GM18498 (cell line): ENCODE results near the gene B3GNT9.
"Not testable (repeated sequence)": the region's sequence is repeated elsewhere in the genome, so short reads cannot be mapped to it uniquely, and the experiment has no call there.

Source experiments
- ATAC-seq: cut with Tn5 transposase; IDR thresholded peaks from one replicate; pipeline ENCODE4 v1.9.1; 2021; ENCODE audit warnings: mild to moderate bottlenecking, moderate library complexity; ENCODE audit not compliant: unreplicated experiment

The B3GNT9 gene

GRCh38 chr16:67154578-67155294 lies 3.9 kb upstream of the B3GNT9 start:
- ATAC-seq: no peak

- no peak for ATAC-seq
These were observed 766 bp upstream of the B3GNT9 start for GRCh38 chr16:67151431-67152097.

GRCh38 chr16:67150047-67150832 lies 558 bp downstream of the B3GNT9 start:
- peak; percentile 33 for ATAC-seq

- no peak for ATAC-seq
These were observed 1.3 kb downstream of the B3GNT9 start for GRCh38 chr16:67149276-67150046.

- ATAC-seq: no peak
These were observed 2.0 kb downstream of the B3GNT9 start for GRCh38 chr16:67148656-67149275.

DNA sequence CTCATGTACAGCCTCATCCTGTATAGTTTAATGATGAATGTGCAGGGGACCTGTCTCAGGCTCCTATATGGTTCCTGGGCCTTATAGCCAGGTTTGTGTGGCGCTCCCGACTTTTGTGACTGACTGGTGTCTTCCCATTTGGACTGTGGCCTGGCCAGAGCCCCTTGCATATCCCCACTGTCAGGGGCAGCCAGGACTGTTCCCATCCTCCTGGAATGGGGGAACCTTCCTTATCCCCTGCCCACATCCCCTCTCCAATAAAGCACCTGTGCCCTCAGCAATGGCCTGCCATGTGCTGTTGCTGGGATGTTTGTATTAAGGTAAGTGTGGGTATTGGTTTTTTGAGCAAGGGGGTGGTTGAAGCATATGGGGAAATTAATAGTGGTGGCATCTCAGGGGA lies 2.6 kb downstream of the B3GNT9 start:
- ATAC-seq: no peak

GRCh38 chr16:67147437-67148140 lies 3.2 kb downstream of the B3GNT9 start:
- no peak for ATAC-seq

DNA sequence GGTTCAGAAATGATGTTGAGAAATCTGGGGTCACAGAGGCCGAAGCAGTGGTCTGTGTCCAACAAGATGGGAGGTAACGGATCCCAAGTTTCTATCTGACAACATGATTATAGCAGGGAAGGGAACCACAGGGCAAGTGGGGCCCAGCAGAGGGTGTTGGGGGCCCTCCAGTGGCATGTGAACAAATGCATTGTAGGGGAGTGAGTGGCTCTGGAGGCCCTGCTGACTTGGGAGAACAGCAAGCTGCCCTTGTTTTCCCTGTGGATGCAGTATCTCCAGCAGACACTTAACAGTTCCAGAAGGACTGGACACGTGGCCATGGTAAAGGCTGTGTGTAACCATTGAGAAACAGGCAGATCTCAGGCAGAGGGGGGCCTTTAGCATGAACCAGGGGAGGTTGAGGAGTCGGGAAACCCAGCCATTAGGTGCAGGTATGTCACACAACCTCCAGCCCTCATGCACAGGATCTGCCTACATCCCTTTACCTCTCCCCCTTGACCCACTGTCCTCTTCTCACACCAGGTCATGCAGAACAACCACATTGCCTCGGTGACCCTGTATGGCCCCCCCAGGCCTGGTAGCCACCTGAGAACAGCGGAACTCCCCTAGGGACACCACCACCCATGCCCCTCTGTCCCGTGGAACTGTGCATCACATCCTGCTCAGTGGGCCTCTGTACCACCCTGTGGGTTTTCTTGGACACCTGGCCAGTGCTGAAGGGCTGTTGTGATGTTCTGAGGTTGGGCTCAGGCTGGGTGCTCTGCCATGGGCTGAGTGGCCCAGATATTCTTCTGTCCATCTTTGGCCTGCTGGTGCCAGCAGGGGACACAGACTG lies 4.1 kb downstream of the B3GNT9 start:
- ATAC-seq: no peak

- ATAC-seq: no peak
These were observed 5.1 kb downstream of the B3GNT9 start for GRCh38 chr16:67145746-67146145.

- no peak for ATAC-seq
These were observed 5.9 kb downstream of the B3GNT9 start for GRCh38 chr16:67144943-67145342.

- ATAC-seq: no peak
These were observed 8.5 kb downstream of the B3GNT9 start for GRCh38 chr16:67142342-67142741.

GRCh38 chr16:67141391-67141790 lies 9.4 kb downstream of the B3GNT9 start:
- no peak for ATAC-seq

- ATAC-seq: no peak
These were observed 13.2 kb downstream of the B3GNT9 start for GRCh38 chr16:67137605-67138004.

GRCh38 chr16:67129422-67129821 lies 21.4 kb downstream of the B3GNT9 start:
- no peak for ATAC-seq

GRCh38 chr16:67128887-67129286 lies 21.9 kb downstream of the B3GNT9 start:
- ATAC-seq: no peak

- no peak for ATAC-seq
These were observed 22.4 kb downstream of the B3GNT9 start for GRCh38 chr16:67128417-67128816.

DNA sequence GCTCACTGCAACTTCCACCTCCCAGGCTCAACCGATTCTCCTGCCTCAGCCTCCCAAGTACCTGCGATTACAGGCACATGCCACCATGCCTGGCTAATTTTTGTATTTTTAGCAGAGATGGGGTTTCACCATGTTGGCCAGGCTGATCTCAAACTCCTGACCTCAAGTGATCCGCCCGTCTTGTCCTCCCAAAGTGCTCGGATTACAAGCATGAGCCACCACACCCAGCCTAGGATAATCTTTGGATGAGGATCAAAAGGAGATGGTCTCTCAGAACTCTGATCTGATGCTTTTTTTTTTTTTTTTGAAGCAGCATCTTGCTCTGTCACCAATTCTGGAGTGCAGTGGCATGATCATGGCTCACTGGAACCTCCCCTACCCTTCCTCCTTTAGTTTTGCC lies 28.0 kb downstream of the B3GNT9 start:
- not testable (repeated sequence) for ATAC-seq

DNA sequence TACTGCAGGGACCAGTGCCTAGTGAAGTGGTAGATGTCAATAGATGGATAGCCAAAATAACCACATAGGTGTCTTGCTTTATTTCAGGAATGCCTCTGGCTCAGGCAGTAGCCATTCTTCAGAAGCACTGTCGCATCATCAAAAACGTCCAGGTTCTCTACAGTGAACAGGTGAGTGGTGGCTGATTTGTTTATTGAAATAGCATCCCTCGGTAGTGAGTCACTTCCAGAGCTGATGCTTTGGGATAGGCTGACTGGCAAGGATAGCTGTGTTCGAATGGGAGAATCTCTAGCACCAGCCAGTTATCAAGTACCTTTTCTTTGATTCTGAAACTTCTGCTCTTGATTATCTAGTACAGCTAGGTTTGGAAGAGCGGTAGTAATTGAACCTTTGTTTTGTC lies 30.8 kb downstream of the B3GNT9 start:
- no peak for ATAC-seq

DNA sequence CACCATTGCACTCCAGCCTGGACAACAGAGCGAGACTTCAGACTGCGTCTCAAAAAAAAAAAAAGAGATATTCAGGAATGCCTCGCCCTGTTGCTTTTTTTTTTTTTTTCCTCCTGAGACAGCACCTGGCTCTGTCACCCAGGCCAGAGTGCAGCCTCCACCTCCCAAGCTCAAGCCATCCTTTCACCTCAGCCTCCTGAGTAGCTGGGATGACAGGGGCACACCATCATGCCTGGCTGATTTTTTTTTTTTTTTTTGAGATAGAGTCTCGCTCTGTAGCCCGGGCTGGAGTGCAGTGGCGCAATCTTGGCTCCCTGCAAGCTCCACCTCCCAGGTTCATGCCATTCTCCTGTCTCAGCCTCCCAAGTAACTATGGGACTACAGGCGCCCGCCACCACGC lies 33.1 kb downstream of the B3GNT9 start:
- no peak for ATAC-seq
